HL-60 (cell line): ENCODE data around the gene SLC4A5.
"Not testable (repeated sequence)": the region's sequence is repeated elsewhere in the genome, so short reads cannot be mapped to it uniquely, and the experiment has no call there.

Experiments
- DNase-seq, 2 experiments: peaks; one replicate each; pipeline ENCODE4 v3.0.0-alpha.2; 2010 to 2020; ENCODE audit warnings: low read depth in 1 of 2, low spot score in 1 of 2
- H3K27ac ChIP-seq: fragments of 250-450 bp; sonication (Bioruptor Pico); replicated peaks from 2 replicates; pipeline ENCODE4 v1.5.1; 2020; ENCODE audit warnings: mild to moderate bottlenecking, moderate library complexity
- H3K27me3 ChIP-seq: fragments of 250-450 bp; sonication (Bioruptor Pico); 2 replicates; pipeline ENCODE4 v1.5.1; 2021; ENCODE audit warnings: mild to moderate bottlenecking, moderate library complexity; ENCODE audit not compliant: insufficient read depth, poor library complexity, severe bottlenecking
- H3K4me3 ChIP-seq: replicated peaks from 2 replicates; pipeline ENCODE4 v1.5.1; 2011; ENCODE audit warnings: mild to moderate bottlenecking, control low read depth, low read length; ENCODE audit not compliant: insufficient read depth
- CTCF ChIP-seq: IDR thresholded peaks from one replicate; pipeline ENCODE4 v1.5.1; 2011; ENCODE audit warnings: low read length, control low read depth, inconsistent platforms; ENCODE audit not compliant: insufficient read depth
- GABPA ChIP-seq: IDR thresholded peaks from 2 replicates; pipeline ENCODE4 v1.6.1; 2012; ENCODE audit warnings: low read depth
- POLR2AphosphoS5 ChIP-seq: IDR thresholded peaks from 2 replicates; pipeline ENCODE4 v1.6.1; 2012; ENCODE audit warnings: low read depth
- REST ChIP-seq: IDR thresholded peaks from 2 replicates; pipeline ENCODE4 v1.6.1; 2012; ENCODE audit warnings: low read depth; ENCODE audit not compliant: insufficient replicate concordance
- SPI1 ChIP-seq: IDR thresholded peaks from 2 replicates; pipeline ENCODE4 v1.6.1; 2012; ENCODE audit warnings: low read depth, mild to moderate bottlenecking, borderline replicate concordance

The SLC4A5 gene

GRCh38 chr2:74233648-74234047, 109.6 kb downstream of the SLC4A5 start:
- no peak for TF ChIP-seq GABPA
- no peak for TF ChIP-seq SPI1
- no peak for TF ChIP-seq REST
- no peak for TF ChIP-seq POLR2AphosphoS5
- no peak for TF ChIP-seq CTCF
- Histone ChIP-seq H3K27me3 (no peaks in the 10 kb centered on the region), H3K4me3 (no peak overlapping the region), H3K27ac (no peak overlapping the region)
- no peak for DNase-seq

GRCh38 chr2:74232426-74232825, 110.8 kb downstream of the SLC4A5 start:
- Histone ChIP-seq H3K27ac (no peak overlapping the region), H3K27me3 (no peaks in the 10 kb centered on the region), H3K4me3 (no peak overlapping the region)
- TF ChIP-seq GABPA (no peak), CTCF (no peak), REST (no peak), POLR2AphosphoS5 (no peak), SPI1 (no peak)
- no peak for DNase-seq

- not testable (repeated sequence) for H3K27me3 ChIP-seq, H3K4me3 ChIP-seq, DNase-seq, H3K27ac ChIP-seq
Measured at GRCh38 chr2:74229865-74230264, 113.4 kb downstream of the SLC4A5 start.

GRCh38 chr2:74228772-74229171, 114.4 kb downstream of the SLC4A5 start:
- no peak overlapping the region for H3K4me3 ChIP-seq
- no peak for DNase-seq
- TF ChIP-seq CTCF: no peak
- TF ChIP-seq REST: no peak
- H3K27me3 ChIP-seq: no peaks in the 10 kb centered on the region
- H3K27ac ChIP-seq: no peak overlapping the region
